Ovary (tissue), 3 donors: Measurements from ENCODE around the gene NCF2.

ENCODE experiments used
- CTCF ChIP-seq, 3 donors: fragments of 450-650 bp in 2 of 3; fragments of 200-600 bp in 1 of 3; IDR thresholded peaks; one replicate each; pipeline versions ENCODE4 v1.5.1 to v1.8.0; 2016 to 2022; ENCODE audit warnings: antibody characterized with exemption in 3 of 3, mild to moderate bottlenecking in 1 of 3
- EP300 ChIP-seq: sonication (generic); formaldehyde crosslinking; IDR thresholded peaks from one replicate; pipeline ENCODE4 v1.6.1; 2017; ENCODE audit warnings: antibody characterized with exemption
- POLR2A ChIP-seq: fragments of 450-650 bp; IDR thresholded peaks from one replicate; pipeline ENCODE4 v1.6.1; 2017; ENCODE audit warnings: antibody characterized with exemption, mild to moderate bottlenecking, moderate library complexity
- donor health status: DM: no; HTN: no; CAD: no.

- TF ChIP-seq CTCF (IDR thresholded peaks at IDR 0.05), result no peak
- no peak for TF ChIP-seq EP300
- no peak for TF ChIP-seq POLR2A
Measured at GRCh38 chr1:183600634-183601033, 10.4 kb upstream of the NCF2 start.
